Stimulated activated CD4-positive, alpha-beta T cell treated with anti-CD3 and anti-CD28 coated beads, Interleukin-1b, Interleukin-23, amount 100 ng/mL, for 1 hour (primary cell): ENCODE results near the gene KCNQ1OT1.

Experiments used
- DNase-seq, 2 donors: peaks; one replicate each; pipeline ENCODE4 v3.0.0-alpha.2; 2020; ENCODE audit warnings: low read depth in 2 of 2

Gene KCNQ1OT1

GRCh38 chr11:2721210-2721916 is 21.6 kb upstream of the KCNQ1OT1 start:
- no peak for DNase-seq

- no peak for DNase-seq
Measured at GRCh38 chr11:2719831-2720590, 20.2 kb upstream of the KCNQ1OT1 start.

- no peak for DNase-seq
Measured at GRCh38 chr11:2718817-2719438, 19.1 kb upstream of the KCNQ1OT1 start.

GRCh38 chr11:2717561-2718325 is 17.9 kb upstream of the KCNQ1OT1 start:
- DNase-seq, result no peak

GRCh38 chr11:2716376-2717095 is 16.7 kb upstream of the KCNQ1OT1 start:
- DNase-seq, result no peak

- DNase-seq, result no peak
Measured at GRCh38 chr11:2715716-2716350, 16.0 kb upstream of the KCNQ1OT1 start.

- DNase-seq, result no peak
Measured at GRCh38 chr11:2714871-2715270, 15.1 kb upstream of the KCNQ1OT1 start.

GRCh38 chr11:2714463-2714800 is 14.6 kb upstream of the KCNQ1OT1 start:
- DNase-seq, result no peak

- DNase-seq, result no peak
Measured at GRCh38 chr11:2713661-2714462, 14.1 kb upstream of the KCNQ1OT1 start.

GRCh38 chr11:2713094-2713493 is 13.3 kb upstream of the KCNQ1OT1 start:
- no peak for DNase-seq

GRCh38 chr11:2711161-2711560 is 11.4 kb upstream of the KCNQ1OT1 start:
- no peak for DNase-seq

- no peak for DNase-seq
Measured at GRCh38 chr11:2709429-2709828, 9.6 kb upstream of the KCNQ1OT1 start.

GRCh38 chr11:2708757-2709281 is 9.0 kb upstream of the KCNQ1OT1 start:
- DNase-seq, result no peak

- no peak for DNase-seq
Measured at GRCh38 chr11:2708151-2708581, 8.4 kb upstream of the KCNQ1OT1 start.

- DNase-seq, result no peak
Measured at GRCh38 chr11:2707736-2708135, 7.9 kb upstream of the KCNQ1OT1 start.

- DNase-seq, result no peak
Measured at GRCh38 chr11:2706321-2706720, 6.5 kb upstream of the KCNQ1OT1 start.

GRCh38 chr11:2704896-2705606 is 5.3 kb upstream of the KCNQ1OT1 start:
- DNase-seq, result no peak

- DNase-seq, result no peak
Measured at GRCh38 chr11:2704356-2704755, 4.6 kb upstream of the KCNQ1OT1 start.
